ENCODE measurements around the gene VAV3. TPM values are rescaled to one million over a fixed set of nuclear protein-coding genes. Genes with fewer than 3 reads are reported as not detected.
A peak's percentile ranks its signal among the peaks of the same experiment; 100 is the strongest.

The VAV3 gene
- polyA plus RNA-seq, 1 donor (not counting 4 experiments of a cell fraction or from before 2014, with no cell fraction given), result 19.6 TPM

GRCh38 chr1:107963601-107964335 is 1.2 kb downstream of the VAV3 start:
- peak overlapping the region; percentile 11 for H3K9ac ChIP-seq (ENCODE audit: control insufficient read depth, extremely low read depth, insufficient read depth, low read length)
- no peaks in the 10 kb centered on the region for H3K9me1 ChIP-seq (ENCODE audit: control insufficient read depth, extremely low read depth, insufficient read depth, low read length)
- TF ChIP-seq CTCF (optimal IDR thresholded peaks at IDR 0.05 in 1 of 3, IDR thresholded peaks at IDR 0.05 in 1 of 3, conservative IDR thresholded peaks at IDR 0.05 in 1 of 3; ENCODE audit: extremely low read depth in 1 of 3, insufficient read depth in 2 of 3, low read length in 3 of 3) (no peak), EZH2 (IDR thresholded peaks at IDR 0.05; ENCODE audit: low read length) (no peak)
- H3K27ac ChIP-seq (ENCODE audit: control insufficient read depth, insufficient read depth, low read length), result no peak overlapping the region
- DNase-seq (ENCODE audit: low read depth, low spot score), result no peak
- dilution Hi-C loops (cut with MboI; ENCODE audit: extremely low pct_ligation_motif_present, low sequenced_read_pairs), result no loop called here
- no peaks in the 10 kb centered on the region for H3K79me2 ChIP-seq (ENCODE audit: control insufficient read depth, insufficient read depth, low read length)
- peaks cover 8% of the 10 kb centered on the region for H3K4me1 ChIP-seq (ENCODE audit: control insufficient read depth, extremely low read depth, insufficient read depth, low read length)
- peak overlapping the region in 2 of 3 experiments; percentile 51 to 61 for H3K4me3 ChIP-seq (ENCODE audit: control insufficient read depth in 2 of 3, extremely low read depth in 1 of 3, insufficient read depth in 2 of 3, low read depth in 1 of 3, low read length in 3 of 3)
- FAIRE-seq, result peak; percentile 26
- peak overlapping the region; percentile 93 for H3K4me2 ChIP-seq (ENCODE audit: control insufficient read depth, extremely low read depth, insufficient read depth, low read depth, low read length)
- H3K9me3 ChIP-seq (ENCODE audit: control insufficient read depth, low read depth, low read length), result no peaks in the 10 kb centered on the region
- peak overlapping the region; percentile 88 for H2AFZ ChIP-seq (ENCODE audit: control insufficient read depth, low read length)
- no peaks in the 10 kb centered on the region for H4K20me1 ChIP-seq (ENCODE audit: control insufficient read depth, extremely low read depth, insufficient read depth, low read length)
- H3K36me3 ChIP-seq (ENCODE audit: control insufficient read depth in 2 of 2, extremely low read depth in 1 of 2, insufficient read depth in 2 of 2, low read length in 2 of 2), result no peaks in the 10 kb centered on the region
- H3K27me3 ChIP-seq (ENCODE audit: control insufficient read depth, extremely low read depth, insufficient read depth, low read length), result peaks cover 9% of the 10 kb centered on the region

GRCh38 chr1:107963008-107963407 is 2.0 kb downstream of the VAV3 start:
- Histone ChIP-seq H3K4me1 (ENCODE audit: control insufficient read depth, extremely low read depth, insufficient read depth, low read length) (peaks cover 8% of the 10 kb centered on the region), H3K79me2 (ENCODE audit: control insufficient read depth, insufficient read depth, low read length) (no peaks in the 10 kb centered on the region), H3K27me3 (ENCODE audit: control insufficient read depth, extremely low read depth, insufficient read depth, low read length) (peaks cover 9% of the 10 kb centered on the region), H3K4me2 (ENCODE audit: control insufficient read depth, extremely low read depth, insufficient read depth, low read depth, low read length) (no peak overlapping the region), H4K20me1 (ENCODE audit: control insufficient read depth, extremely low read depth, insufficient read depth, low read length) (no peaks in the 10 kb centered on the region), H3K9me3 (ENCODE audit: control insufficient read depth, low read depth, low read length) (no peaks in the 10 kb centered on the region), H2AFZ (ENCODE audit: control insufficient read depth, low read length) (no peak overlapping the region), H3K36me3 (ENCODE audit: control insufficient read depth in 2 of 2, extremely low read depth in 1 of 2, insufficient read depth in 2 of 2, low read length in 2 of 2) (no peaks in the 10 kb centered on the region), H3K4me3 (ENCODE audit: control insufficient read depth in 2 of 3, extremely low read depth in 1 of 3, insufficient read depth in 2 of 3, low read depth in 1 of 3, low read length in 3 of 3) (no peak overlapping the region), H3K9me1 (ENCODE audit: control insufficient read depth, extremely low read depth, insufficient read depth, low read length) (no peaks in the 10 kb centered on the region), H3K9ac (ENCODE audit: control insufficient read depth, extremely low read depth, insufficient read depth, low read length) (no peak overlapping the region), H3K27ac (ENCODE audit: control insufficient read depth, insufficient read depth, low read length) (no peak overlapping the region)
- dilution Hi-C loops (cut with MboI; ENCODE audit: extremely low pct_ligation_motif_present, low sequenced_read_pairs), result no loop called here
- DNase-seq (ENCODE audit: low read depth, low spot score) (no peak), FAIRE-seq (no peak)
- TF ChIP-seq EZH2 (IDR thresholded peaks at IDR 0.05; ENCODE audit: low read length) (no peak), CTCF (optimal IDR thresholded peaks at IDR 0.05 in 1 of 3, IDR thresholded peaks at IDR 0.05 in 1 of 3, conservative IDR thresholded peaks at IDR 0.05 in 1 of 3; ENCODE audit: extremely low read depth in 1 of 3, insufficient read depth in 2 of 3, low read length in 3 of 3) (no peak)
